Endothelial cell of umbilical vein (primary cell): Measurements from ENCODE around the gene ANKRD39. TPM values are rescaled to one million over a fixed set of nuclear protein-coding genes. Genes with fewer than 3 reads are reported as not detected.

Source experiments
- BruUV-seq: library from RNA; stranded (reverse); fragments of 400-500 nt; replicated peaks from 2 replicates; lab custom pipeline; 2021; lab: Mats Ljungman, UMichigan
- CTCF ChIA-PET: fragments of 300-600, 350-600 bp; sonication (Branson Sonifier 250); formaldehyde crosslinking; loops from one replicate; lab custom pipeline; 2021; ENCODE audit warnings: antibody characterized with exemption, inconsistent platforms; lab: Charles Lee
- POLR2A ChIA-PET: fragments of 300-600, 350-600 bp; sonication (Branson Sonifier 250); formaldehyde crosslinking; loops from one replicate; lab custom pipeline; 2021; ENCODE audit warnings: antibody characterized with exemption, inconsistent platforms; lab: Charles Lee
- DNase-seq: peaks from one replicate; pipeline ENCODE4 v3.0.0-alpha.2; 2011; ENCODE audit warnings: low read depth, low spot score
- FAIRE-seq: peaks from 2 replicates; lab custom pipeline; 2011; peaks lifted over from hg19 to GRCh38; lab: Jason Lieb, UNC
- H2AFZ ChIP-seq: 2 replicates; pipeline ENCODE4 v1.6.0; 2012; ENCODE audit warnings: low read depth, low read length, control low read depth, inconsistent platforms
- H3K27ac ChIP-seq: 2 replicates; pipeline ENCODE4 v1.5.1; 2011; ENCODE audit warnings: low read depth, mild to moderate bottlenecking, control low read depth, low read length, moderate library complexity; ENCODE audit not compliant: insufficient read depth
- H3K27me3 ChIP-seq, 2 experiments: 2 replicates each; pipeline versions ENCODE4 v1.6.0 to v1.6.1; 2011; ENCODE audit warnings: low read length in 2 of 2, mixed read lengths in 1 of 2; ENCODE audit not compliant: control insufficient read depth in 2 of 2, insufficient read depth in 2 of 2
- H3K36me3 ChIP-seq, 2 experiments: 2 replicates in 1 of 2; 3 replicates in 1 of 2; pipeline ENCODE4 v1.5.1; 2011; ENCODE audit warnings: low read length in 2 of 2, mild to moderate bottlenecking in 1 of 2, moderate library complexity in 1 of 2; ENCODE audit not compliant: control insufficient read depth in 2 of 2, insufficient read depth in 2 of 2; ENCODE audit errors: extremely low read depth in 1 of 2
- H3K4me1 ChIP-seq: 3 replicates; pipeline ENCODE4 v1.5.1; 2011; ENCODE audit warnings: mild to moderate bottlenecking, low read length; ENCODE audit not compliant: control insufficient read depth, insufficient read depth; ENCODE audit errors: extremely low read depth
- H3K4me2 ChIP-seq: 2 replicates; pipeline ENCODE4 v1.6.1; 2011; ENCODE audit warnings: low read length, control low read depth, mixed read lengths; ENCODE audit not compliant: insufficient read depth
- H3K4me3 ChIP-seq, 3 experiments: fragments of 200-600 bp in 1 of 3; sonication (generic), shearing (Covaris generic) in 1 of 3; replicated peaks in 1 of 3; 2 replicates each; pipeline ENCODE4 v1.5.1; 2011 to 2016; ENCODE audit warnings: control low read depth in 3 of 3, low read length in 3 of 3, mild to moderate bottlenecking in 2 of 3, inconsistent platforms in 1 of 3, low read depth in 1 of 3, moderate library complexity in 1 of 3; ENCODE audit not compliant: insufficient read depth in 1 of 3
- H3K79me2 ChIP-seq: 2 replicates; pipeline ENCODE4 v1.6.0; 2012; ENCODE audit warnings: low read length, inconsistent platforms; ENCODE audit not compliant: control insufficient read depth, insufficient read depth
- H3K9ac ChIP-seq: replicated peaks from 2 replicates; pipeline ENCODE3; 2011; ENCODE audit warnings: low read length, control low read depth; ENCODE audit not compliant: insufficient read depth; ENCODE audit errors: extremely low read depth
- H3K9me1 ChIP-seq: replicated peaks from 3 replicates; pipeline ENCODE4 v1.6.0; 2011; ENCODE audit warnings: mild to moderate bottlenecking, low read length; ENCODE audit not compliant: control insufficient read depth, insufficient read depth; ENCODE audit errors: extremely low read depth
- H3K9me3 ChIP-seq: replicated peaks from 2 replicates; pipeline ENCODE4 v1.5.1; 2012; ENCODE audit warnings: low read length, inconsistent platforms; ENCODE audit not compliant: control insufficient read depth, insufficient read depth
- H4K20me1 ChIP-seq: replicated peaks from 2 replicates; pipeline ENCODE3; 2011; ENCODE audit warnings: mild to moderate bottlenecking, low read length; ENCODE audit not compliant: control insufficient read depth, insufficient read depth; ENCODE audit errors: extremely low read depth
- CTCF ChIP-seq, 2 donors: IDR thresholded peaks; 1 replicate in 1 of 2; 2 replicates in 1 of 2; pipeline ENCODE4 v1.5.1; 2011; ENCODE audit warnings: low read length in 2 of 2, mild to moderate bottlenecking in 2 of 2, moderate library complexity in 2 of 2, control low read depth in 1 of 2, inconsistent platforms in 1 of 2, low read depth in 1 of 2; ENCODE audit not compliant: insufficient read depth in 1 of 2; ENCODE audit errors: extremely low read depth in 1 of 2
- EZH2 ChIP-seq: IDR thresholded peaks from 2 replicates; pipeline ENCODE4 v1.6.1; 2012; ENCODE audit warnings: borderline replicate concordance, low read depth, mild to moderate bottlenecking, moderate library complexity, low read length, inconsistent platforms; ENCODE audit not compliant: severe bottlenecking
- FOS ChIP-seq: IDR thresholded peaks from 2 replicates; pipeline ENCODE4 v1.6.1; 2011; ENCODE audit warnings: mild to moderate bottlenecking, low read length, moderate library complexity, borderline replicate concordance; ENCODE audit not compliant: insufficient read depth
- GATA2 ChIP-seq: IDR thresholded peaks from 2 replicates; pipeline ENCODE4 v1.7.0; 2011; ENCODE audit warnings: low read depth, mild to moderate bottlenecking, moderate library complexity, mixed read lengths, low read length; ENCODE audit not compliant: insufficient read length, insufficient read depth
- JUN ChIP-seq: IDR thresholded peaks from 2 replicates; pipeline ENCODE4 v1.6.1; 2011; ENCODE audit warnings: borderline replicate concordance, low read depth; ENCODE audit not compliant: insufficient read length, insufficient read depth
- MAX ChIP-seq: IDR thresholded peaks from 2 replicates; pipeline ENCODE4 v1.6.1; 2011; ENCODE audit not compliant: insufficient read depth, insufficient read length
- MYC ChIP-seq: IDR thresholded peaks from one replicate; pipeline ENCODE4 v1.6.1; 2011; ENCODE audit warnings: mild to moderate bottlenecking, low read depth, low read length
- POLR2A ChIP-seq: IDR thresholded peaks from 2 replicates; pipeline ENCODE4 v1.6.1; 2012; ENCODE audit warnings: low read depth, mild to moderate bottlenecking, control low read depth, low read length
- POLR2AphosphoS5 ChIP-seq: IDR thresholded peaks from 2 replicates; pipeline ENCODE4 v1.6.1; 2012; ENCODE audit warnings: low read depth, mild to moderate bottlenecking, control low read depth, low read length, moderate library complexity; ENCODE audit not compliant: insufficient read depth
- dilution Hi-C: fragments of 300-500 bp; cut with MboI; formaldehyde crosslinking; loops from one replicate; pipeline ENCODE4 v1.15.0; 2019; ENCODE audit warnings: low sequenced_read_pairs; ENCODE audit not compliant: extremely low pct_ligation_motif_present
- intact Hi-C: fragments of 100-400 bp; cut with micrococcal nuclease; formaldehyde crosslinking; loops from one replicate; pipeline ENCODE4 v1.10.0; 2022
- polyA plus RNA-seq, 4 experiments: library from polyadenylated mRNA; depleted of rRNA in 3 of 4; stranded (reverse) in 3 of 4; unstranded in 1 of 4; fragments of >200 nt; gene quantifications; 2 replicates each; pipeline versions ENCODE4 v1.2.1 to v1.2.3, GENCODE V29; 2011 to 2012; ENCODE audit warnings: missing spikeins in 1 of 4
- total RNA-seq: library from RNA; stranded (reverse); gene quantifications from 2 replicates; pipeline ENCODE4 v1.2.3, GENCODE V29; 2021

Gene ANKRD39
- total and polyA plus RNA-seq, 2 donors (not counting 3 experiments of a cell fraction or from before 2014, with no cell fraction given), result 14.7 to 17.9 TPM

GRCh38 chr2:96838345-96839292 lies 19.2 kb downstream of the ANKRD39 start:
- Histone ChIP-seq H3K79me2 (no peaks in the 10 kb centered on the region), H3K27ac (no peak overlapping the region), H4K20me1 (no peaks in the 10 kb centered on the region), H3K27me3 (no peaks in the 10 kb centered on the region), H3K4me2 (no peak overlapping the region), H3K9ac (no peak overlapping the region), H3K9me1 (no peaks in the 10 kb centered on the region), H2AFZ (no peak overlapping the region), H3K9me3 (no peaks in the 10 kb centered on the region), H3K4me3 (no peak overlapping the region), H3K36me3 (no peaks in the 10 kb centered on the region), H3K4me1 (no peaks in the 10 kb centered on the region)
- BruUV-seq, result no TSS peak
- TF ChIP-seq MAX (no peak), GATA2 (no peak), POLR2A (no peak), EZH2 (no peak), MYC (no peak), FOS (no peak), CTCF (IDR thresholded peaks at IDR 0.05; ENCODE audit: extremely low read depth in 1 of 2, insufficient read depth in 1 of 2, low read depth in 1 of 2, low read length in 2 of 2) (no peak), POLR2AphosphoS5 (no peak), JUN (no peak)
- ChIA-PET POLR2A (no interaction called here), CTCF (no interaction called here)
- intact Hi-C loops (no loop called here), dilution Hi-C loops (no loop called here)
- DNase-seq (no peak), FAIRE-seq (no peak)
